Choroid plexus epithelial cell (primary cell): ENCODE results near the gene AKT1S1.

Source experiments
- DNase-seq: peaks from one replicate; pipeline ENCODE4 v3.0.0-alpha.2; 2010; ENCODE audit warnings: low read depth
- H3K4me3 ChIP-seq: 2 replicates; pipeline ENCODE4 v1.5.1; 2011; ENCODE audit warnings: low read depth, mild to moderate bottlenecking, control low read depth, low read length, moderate library complexity
- CTCF ChIP-seq: conservative IDR thresholded peaks from 2 replicates; pipeline ENCODE4 v1.5.1; 2011; ENCODE audit warnings: low read depth, mild to moderate bottlenecking, control low read depth, inconsistent platforms, low read length, moderate library complexity

Gene AKT1S1

GRCh38 chr19:49858088-49858985, 18.8 kb downstream of the AKT1S1 start:
- no peak overlapping the region for H3K4me3 ChIP-seq
- no peak for TF ChIP-seq CTCF
- DNase-seq, result no peak

- no peak overlapping the region for H3K4me3 ChIP-seq
- no peak for DNase-seq
- no peak for TF ChIP-seq CTCF
Observed at GRCh38 chr19:49857838-49858087, 19.4 kb downstream of the AKT1S1 start.

- no peak for TF ChIP-seq CTCF
- no peak overlapping the region for H3K4me3 ChIP-seq
- DNase-seq, result no peak
Observed at GRCh38 chr19:49857061-49857837, 19.9 kb downstream of the AKT1S1 start.

GRCh38 chr19:49856574-49857021, 20.6 kb downstream of the AKT1S1 start:
- no peak for DNase-seq
- no peak for TF ChIP-seq CTCF
- no peak overlapping the region for H3K4me3 ChIP-seq

GRCh38 chr19:49855676-49856573, 21.2 kb downstream of the AKT1S1 start:
- no peak for DNase-seq
- H3K4me3 ChIP-seq, result no peak overlapping the region
- TF ChIP-seq CTCF, result no peak

- no peak for DNase-seq
- no peak for TF ChIP-seq CTCF
- H3K4me3 ChIP-seq, result no peak overlapping the region
Observed at GRCh38 chr19:49855277-49855675, 21.9 kb downstream of the AKT1S1 start.
